Subcutaneous abdominal adipose tissue (tissue), 5 donors: ENCODE measurements around the gene COPE.
A peak's percentile ranks its signal among the peaks of the same experiment; 100 is the strongest.

Experiments used
- H3K27ac ChIP-seq: one replicate; pipeline ENCODE4 v1.7.0; 2013; ENCODE audit warnings: low read depth, mild to moderate bottlenecking, inconsistent platforms, low read length, moderate library complexity
- H3K27me3 ChIP-seq, 5 donors: one replicate each; pipeline ENCODE4 v1.7.0; 2013; ENCODE audit warnings: low read length in 5 of 5, inconsistent platforms in 1 of 5; ENCODE audit not compliant: control insufficient read depth in 5 of 5, insufficient read depth in 4 of 5
- H3K36me3 ChIP-seq, 5 donors: one replicate each; pipeline ENCODE4 v1.7.0; 2013; ENCODE audit warnings: low read length in 5 of 5; ENCODE audit not compliant: control insufficient read depth in 5 of 5, insufficient read depth in 5 of 5
- H3K4me1 ChIP-seq, 5 donors: one replicate each; pipeline ENCODE4 v1.7.0; 2013; ENCODE audit warnings: low read length in 5 of 5, mild to moderate bottlenecking in 3 of 5, moderate library complexity in 1 of 5; ENCODE audit not compliant: control insufficient read depth in 5 of 5, insufficient read depth in 5 of 5
- H3K4me3 ChIP-seq, 5 donors: one replicate each; pipeline ENCODE4 v1.7.0; 2013; ENCODE audit warnings: low read length in 5 of 5, low read depth in 1 of 5
- H3K9ac ChIP-seq, 5 donors: one replicate each; pipeline ENCODE4 v1.7.0; 2013; ENCODE audit warnings: low read length in 5 of 5, mild to moderate bottlenecking in 4 of 5, moderate library complexity in 3 of 5
- H3K9me3 ChIP-seq, 5 donors: one replicate each; pipeline ENCODE4 v1.7.0; 2013; ENCODE audit warnings: low read length in 5 of 5; ENCODE audit not compliant: control insufficient read depth in 5 of 5
- donor health status: healthy.
- donor health status: healthy.
- donor health status: healthy.
- donor health status: healthy.
- donor health status: healthy.

COPE gene

GRCh38 chr19:18912933-18913332, 6.3 kb downstream of the COPE start:
- Histone ChIP-seq H3K4me3 (no peak overlapping the region), H3K4me1 (peaks cover 0 to 6% (median 4%) of the 10 kb centered on the region in 5 donors), H3K9ac (no peak overlapping the region), H3K27me3 (no peaks in the 10 kb centered on the region), H3K27ac (no peak overlapping the region), H3K9me3 (no peaks in the 10 kb centered on the region), H3K36me3 (peaks cover 0 to 62% (median 30%) of the 10 kb centered on the region in 5 donors)

- no peaks in the 10 kb centered on the region for H3K9me3 ChIP-seq
- no peaks in the 10 kb centered on the region for H3K4me1 ChIP-seq
- H3K36me3 ChIP-seq: peaks cover 0 to 82% (median 49%) of the 10 kb centered on the region in 5 donors
- H3K9ac ChIP-seq: no peak overlapping the region
- no peak overlapping the region for H3K4me3 ChIP-seq
- H3K27me3 ChIP-seq: no peaks in the 10 kb centered on the region
- no peak overlapping the region for H3K27ac ChIP-seq
These were observed 8.3 kb downstream of the COPE start for GRCh38 chr19:18910801-18911436.

GRCh38 chr19:18910010-18910409, 9.2 kb downstream of the COPE start:
- Histone ChIP-seq H3K9ac (no peak overlapping the region), H3K27me3 (no peaks in the 10 kb centered on the region), H3K36me3 (peaks cover 0 to 85% (median 52%) of the 10 kb centered on the region in 5 donors)

GRCh38 chr19:18908917-18909619, 10.1 kb downstream of the COPE start:
- Histone ChIP-seq H3K9ac (no peak overlapping the region), H3K4me3 (no peak overlapping the region), H3K36me3 (peaks cover 0 to 87% (median 57%) of the 10 kb centered on the region in 5 donors), H3K27me3 (no peaks in the 10 kb centered on the region), H3K27ac (no peak overlapping the region), H3K9me3 (no peaks in the 10 kb centered on the region), H3K4me1 (no peaks in the 10 kb centered on the region)

More at GRCh38 chr19:18910010-18910409, 9.2 kb downstream of the COPE start:
- Histone ChIP-seq H3K4me3 (no peak overlapping the region), H3K9me3 (no peaks in the 10 kb centered on the region), H3K27ac (no peak overlapping the region), H3K4me1 (no peaks in the 10 kb centered on the region)

GRCh38 chr19:18906605-18907519, 12.3 kb downstream of the COPE start:
- H3K27me3 ChIP-seq: no peaks in the 10 kb centered on the region
- no peaks in the 10 kb centered on the region for H3K4me1 ChIP-seq
- peaks cover 0 to 82% (median 61%) of the 10 kb centered on the region in 5 donors for H3K36me3 ChIP-seq
- no peaks in the 10 kb centered on the region for H3K9me3 ChIP-seq
- no peak overlapping the region for H3K9ac ChIP-seq
- no peak overlapping the region for H3K27ac ChIP-seq
- H3K4me3 ChIP-seq: no peak overlapping the region

GRCh38 chr19:18905513-18906236, 13.5 kb downstream of the COPE start:
- H3K4me3 ChIP-seq: no peak overlapping the region
- no peaks in the 10 kb centered on the region for H3K9me3 ChIP-seq
- no peaks in the 10 kb centered on the region for H3K27me3 ChIP-seq
- H3K4me1 ChIP-seq: no peaks in the 10 kb centered on the region
- H3K27ac ChIP-seq: no peak overlapping the region
- peaks cover 0 to 85% (median 64%) of the 10 kb centered on the region in 5 donors for H3K36me3 ChIP-seq
- H3K9ac ChIP-seq: no peak overlapping the region

- Histone ChIP-seq H3K9ac (no peak overlapping the region), H3K4me3 (no peak overlapping the region), H3K27me3 (no peaks in the 10 kb centered on the region), H3K36me3 (peaks cover 0 to 85% (median 67%) of the 10 kb centered on the region in 5 donors), H3K9me3 (no peaks in the 10 kb centered on the region), H3K4me1 (no peaks in the 10 kb centered on the region), H3K27ac (no peak overlapping the region)
These were observed 14.1 kb downstream of the COPE start for GRCh38 chr19:18905058-18905456.

- Histone ChIP-seq H3K27me3 (no peaks in the 10 kb centered on the region), H3K9me3 (no peaks in the 10 kb centered on the region), H3K36me3 (peaks cover 0 to 85% (median 70%) of the 10 kb centered on the region in 5 donors), H3K4me3 (no peak overlapping the region), H3K27ac (no peak overlapping the region), H3K4me1 (no peaks in the 10 kb centered on the region), H3K9ac (peak overlapping the region in 1 of 5 donors; percentile 8)
These were observed 14.7 kb downstream of the COPE start for GRCh38 chr19:18904334-18905057.
